HG02678 (cell line): Measurements from ENCODE around the gene AFMID.
A peak's percentile ranks its signal among the peaks of the same experiment; 100 is the strongest.
"Not testable (repeated sequence)": the region's sequence is repeated elsewhere in the genome, so short reads cannot be mapped to it uniquely, and the experiment has no call there.

Experiments used
- ATAC-seq: cut with Tn5 transposase; IDR thresholded peaks from one replicate; pipeline ENCODE4 v1.9.1; 2021; ENCODE audit warnings: mild to moderate bottlenecking, moderate library complexity; ENCODE audit not compliant: unreplicated experiment

The AFMID gene, protein sequence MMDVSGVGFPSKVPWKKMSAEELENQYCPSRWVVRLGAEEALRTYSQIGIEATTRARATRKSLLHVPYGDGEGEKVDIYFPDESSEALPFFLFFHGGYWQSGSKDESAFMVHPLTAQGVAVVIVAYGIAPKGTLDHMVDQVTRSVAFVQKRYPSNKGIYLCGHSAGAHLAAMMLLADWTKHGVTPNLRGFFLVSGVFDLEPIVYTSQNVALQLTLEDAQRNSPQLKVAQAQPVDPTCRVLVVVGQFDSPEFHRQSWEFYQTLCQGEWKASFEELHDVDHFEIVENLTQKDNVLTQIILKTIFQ

GRCh38 chr17:78186692-78187595 lies at the start of gene AFMID, which contains the start of gene TK1:
Gene AFMID, plus strand, starts transcription at chr17:78187362. Its CDS starts 9 bp downstream, at chr17:78187371.
Gene TK1, minus strand, starts transcription at chr17:78187052. Its CDS starts 58 bp downstream, at chr17:78186994.
- peak; percentile 92 for ATAC-seq

DNA sequence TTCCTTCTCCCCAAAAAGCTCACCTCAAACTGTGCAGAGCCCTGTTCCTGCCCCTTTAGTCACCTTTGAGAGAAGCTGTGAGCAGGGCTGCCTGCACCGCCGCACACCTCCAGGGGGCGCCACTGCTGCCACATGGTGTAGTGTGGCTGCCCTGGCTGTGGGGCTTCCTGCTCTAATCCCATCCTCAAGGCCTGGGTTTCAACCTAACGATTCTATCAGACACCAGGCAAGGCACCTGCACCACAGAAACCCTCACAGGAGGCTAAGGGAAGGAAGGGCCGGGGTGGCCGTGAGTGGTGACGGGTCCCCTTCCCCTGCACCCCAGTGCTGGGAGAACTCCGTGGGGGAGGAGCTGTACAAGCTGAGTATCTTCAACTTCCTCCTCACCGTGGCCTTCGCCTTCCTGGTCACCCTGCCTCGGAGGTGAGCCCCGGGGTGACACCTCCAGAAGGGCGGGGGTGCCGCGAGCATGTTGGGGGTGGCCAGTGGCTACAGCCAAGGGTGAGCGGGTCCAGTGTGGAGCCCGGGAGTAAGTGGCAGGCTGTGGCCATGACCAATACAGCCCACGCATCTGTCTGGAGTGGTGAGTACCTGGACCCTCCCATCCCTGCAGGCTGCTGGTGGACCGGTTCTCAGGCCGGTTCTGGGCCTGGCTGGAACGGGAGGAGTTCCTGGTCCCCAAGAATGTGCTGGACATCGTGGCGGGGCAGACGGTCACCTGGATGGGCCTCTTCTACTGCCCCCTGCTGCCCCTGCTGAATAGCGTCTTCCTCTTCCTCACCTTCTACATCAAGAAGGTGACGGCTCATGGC lies 49.6 kb upstream of the AFMID start:
- ATAC-seq: no peak

DNA sequence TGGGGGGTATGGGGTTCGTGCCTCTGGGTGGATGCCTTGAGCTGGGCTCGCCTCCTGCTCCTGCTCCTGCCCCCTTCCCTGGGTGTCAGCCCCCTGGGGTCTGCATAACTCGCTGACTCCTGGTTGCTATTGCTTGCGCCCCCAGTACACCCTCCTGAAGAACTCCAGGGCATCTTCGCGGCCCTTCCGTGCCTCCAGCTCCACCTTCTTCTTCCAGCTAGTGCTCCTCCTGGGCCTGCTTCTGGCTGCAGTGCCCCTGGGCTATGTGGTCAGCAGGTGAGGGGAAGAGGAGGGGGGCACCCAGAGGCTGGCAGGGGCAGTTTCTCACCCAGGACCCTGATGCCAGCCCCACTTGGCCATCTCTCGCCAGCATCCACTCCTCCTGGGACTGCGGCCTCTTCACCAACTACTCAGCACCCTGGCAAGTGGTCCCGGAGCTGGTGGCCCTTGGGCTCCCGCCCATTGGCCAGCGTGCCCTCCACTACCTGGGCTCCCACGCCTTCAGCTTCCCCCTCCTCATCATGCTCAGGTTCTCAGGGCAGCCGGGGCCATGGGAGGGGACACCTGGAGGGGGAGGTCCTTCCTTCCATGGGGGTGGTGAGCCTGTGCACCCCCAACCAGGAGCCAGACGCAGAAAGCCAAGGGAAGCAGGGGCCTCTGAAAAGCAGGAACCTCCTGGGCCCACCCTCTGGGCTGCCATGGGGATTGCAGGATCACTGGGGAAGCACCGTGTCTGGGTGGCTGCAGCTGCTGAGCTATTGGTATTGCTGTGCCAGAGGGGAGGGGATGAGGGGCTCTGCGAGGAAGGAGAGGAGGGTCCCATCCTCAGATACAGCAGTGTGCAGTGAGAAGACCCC lies 48.7 kb upstream of the AFMID start:
- ATAC-seq: no peak

- not testable (repeated sequence) for ATAC-seq
These were observed 47.3 kb upstream of the AFMID start for GRCh38 chr17:78139861-78140168.

- ATAC-seq: peak; percentile 74
These were observed 46.8 kb upstream of the AFMID start for GRCh38 chr17:78140169-78141051.

- no peak for ATAC-seq
These were observed 45.6 kb upstream of the AFMID start for GRCh38 chr17:78141437-78142118.

- no peak for ATAC-seq
These were observed 44.9 kb upstream of the AFMID start for GRCh38 chr17:78142119-78142861.

GRCh38 chr17:78143214-78144146 lies 43.7 kb upstream of the AFMID start:
- ATAC-seq: no peak

GRCh38 chr17:78144147-78144719 lies 42.9 kb upstream of the AFMID start:
- no peak for ATAC-seq

DNA sequence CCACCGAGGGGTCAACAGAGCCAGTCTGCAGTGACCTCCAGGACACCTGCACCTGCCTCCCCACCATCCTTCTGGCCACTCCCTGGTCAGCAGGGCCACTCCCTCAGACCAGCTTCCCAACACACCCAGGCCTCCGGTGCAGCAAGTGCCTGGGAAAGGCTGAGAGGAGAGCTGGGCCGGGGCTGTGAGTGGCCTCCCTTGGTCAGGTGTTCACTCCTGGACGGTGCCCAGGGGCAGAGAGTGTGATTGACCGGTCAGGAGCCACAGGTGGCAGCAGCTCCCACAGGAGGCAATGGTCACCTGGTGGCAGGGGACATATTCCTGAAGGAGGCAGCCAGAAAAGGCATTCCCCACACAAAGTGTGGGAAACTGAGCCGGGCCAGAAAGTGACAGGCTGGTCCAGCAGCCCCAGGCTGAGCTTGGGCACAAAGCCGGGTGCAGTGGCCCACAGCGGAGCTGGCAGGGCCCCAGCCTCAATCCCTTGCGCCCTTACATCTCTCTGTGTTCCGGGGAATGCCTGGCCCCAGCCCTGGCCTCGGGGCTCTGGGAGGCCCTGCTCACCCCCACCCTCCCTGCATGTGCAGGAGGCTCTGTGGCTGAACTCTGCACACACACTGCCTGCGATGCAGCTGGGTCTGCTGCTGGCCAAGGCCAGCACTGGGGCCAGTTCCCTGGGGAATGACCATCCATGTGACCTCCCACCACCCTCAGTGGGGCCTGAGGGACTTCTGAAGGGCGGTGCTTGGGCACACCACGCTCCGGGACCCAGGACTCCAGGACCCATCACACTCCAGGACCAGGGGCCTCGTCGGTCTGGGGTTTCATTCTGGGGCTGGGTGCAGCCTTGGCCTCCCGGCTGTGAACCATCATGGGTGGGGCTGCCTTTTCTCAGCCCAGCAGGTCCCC lies 42.2 kb upstream of the AFMID start:
- no peak for ATAC-seq

- ATAC-seq: no peak
These were observed 40.7 kb upstream of the AFMID start for GRCh38 chr17:78146471-78146869.

DNA sequence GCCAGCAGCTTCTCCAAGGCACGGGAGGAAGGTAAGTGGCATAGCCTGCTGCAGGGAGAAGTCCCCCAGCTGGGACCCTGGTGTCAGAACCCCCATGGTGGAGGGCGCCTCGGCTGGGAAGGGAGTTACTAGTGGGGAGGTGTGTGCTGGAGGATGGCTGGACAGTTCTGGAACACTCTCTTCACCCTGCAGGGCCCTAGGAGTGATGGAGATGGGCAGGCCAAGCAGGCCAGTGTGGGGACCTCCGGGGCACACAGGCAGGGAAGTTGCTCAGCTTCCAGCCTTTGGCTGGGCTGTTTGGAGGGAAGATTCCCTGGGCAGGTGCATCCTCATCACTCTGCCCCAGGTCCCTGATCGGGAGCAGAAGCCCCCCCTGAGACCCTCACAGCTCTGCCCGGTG lies 40.3 kb upstream of the AFMID start:
- ATAC-seq: no peak

GRCh38 chr17:78147315-78147998 lies 39.7 kb upstream of the AFMID start:
- ATAC-seq: peak; percentile 33

DNA sequence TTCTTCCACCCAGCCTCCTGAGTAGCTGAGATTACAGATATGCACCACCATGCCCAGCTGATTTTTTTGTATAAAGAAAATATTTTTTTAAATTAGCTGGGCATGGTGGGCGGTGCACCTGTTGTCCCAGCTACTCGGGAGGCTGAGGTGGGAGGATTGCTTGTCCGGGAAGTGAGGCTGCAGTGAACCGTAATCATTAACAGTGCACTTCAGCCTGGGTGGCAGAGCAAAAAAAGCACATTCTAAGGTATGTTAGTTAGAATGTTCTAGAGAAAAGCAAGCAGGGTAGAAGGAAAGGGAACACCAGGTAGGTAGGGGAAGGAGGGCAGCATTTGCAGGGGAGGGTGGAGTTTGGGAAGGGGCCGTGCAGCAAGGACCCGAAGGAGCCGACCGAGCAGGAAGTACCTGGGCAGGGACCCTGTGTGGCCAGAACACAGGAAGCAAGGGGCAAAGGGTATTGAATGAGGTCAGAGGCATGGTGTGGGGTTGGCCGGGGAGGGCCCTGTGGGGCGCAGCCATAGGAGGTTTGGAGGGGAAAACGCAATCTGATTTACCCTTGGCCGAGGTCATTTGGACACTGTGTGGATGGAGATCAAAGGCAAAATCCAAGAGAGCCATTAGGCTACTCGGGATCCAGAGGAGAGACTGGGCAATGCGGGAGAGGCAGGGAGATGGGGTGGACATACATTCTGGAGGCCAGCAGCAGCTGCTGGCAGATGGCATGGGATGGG lies 38.7 kb upstream of the AFMID start:
- ATAC-seq: no peak
